ENCODE results near the gene NPTXR.

NPTXR gene

GRCh38 chr22:38843657-38844314 is at the start of gene NPTXR:
NPTXR (minus strand) TSS chr22:38844028.
- no peaks in the 10 kb centered on the region for H3K36me3 ChIP-seq (ENCODE audit: insufficient read depth, low read length)
- peak within 1 kb of the TSS; percentile 49 for H3K27ac ChIP-seq (ENCODE audit: low read depth, low read length)
- no peaks in the 10 kb centered on the region for H3K9me3 ChIP-seq (ENCODE audit: low read length)
- H3K4me3 ChIP-seq (ENCODE audit: low read depth in 1 of 2, low read length in 2 of 2): peak within 1 kb of the TSS; percentile 49 to 54
- peak within 1 kb of the TSS; percentile 33 for H3K9ac ChIP-seq (ENCODE audit: low read length)
- peaks cover 0 to 12% of the 10 kb centered on the region in 2 donors for H3K27me3 ChIP-seq (ENCODE audit: control insufficient read depth in 1 of 2, insufficient read depth in 2 of 2, low read length in 2 of 2)
- peaks cover 6% of the 10 kb centered on the region for H3K4me1 ChIP-seq (ENCODE audit: insufficient read depth, low read length)

DNA sequence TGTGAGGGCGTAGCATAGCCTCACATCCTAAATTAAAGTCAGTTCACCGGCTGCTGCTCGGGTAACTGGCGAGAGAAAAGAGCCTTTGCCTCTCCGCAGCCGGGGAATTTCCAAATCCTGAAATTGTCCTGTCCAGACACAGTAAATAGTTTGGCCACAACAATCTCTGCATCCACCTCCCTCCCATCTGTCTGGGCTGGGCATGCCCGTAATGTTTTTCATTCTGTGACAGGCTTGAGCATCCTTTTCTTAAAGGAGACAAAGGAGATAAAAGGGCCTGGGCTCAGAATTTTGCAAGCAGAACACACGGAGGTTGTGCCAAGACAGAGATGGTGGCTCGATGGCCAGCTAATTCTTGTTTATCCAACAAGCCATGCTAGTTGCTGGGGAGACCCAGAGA is 47.4 kb upstream of the NPTXR start:
- Histone ChIP-seq H3K27ac (ENCODE audit: low read depth, low read length) (no peak overlapping the region), H3K27me3 (ENCODE audit: control insufficient read depth in 1 of 2, insufficient read depth in 2 of 2, low read length in 2 of 2) (no peaks in the 10 kb centered on the region), H3K9me3 (ENCODE audit: low read length) (no peaks in the 10 kb centered on the region)

DNA sequence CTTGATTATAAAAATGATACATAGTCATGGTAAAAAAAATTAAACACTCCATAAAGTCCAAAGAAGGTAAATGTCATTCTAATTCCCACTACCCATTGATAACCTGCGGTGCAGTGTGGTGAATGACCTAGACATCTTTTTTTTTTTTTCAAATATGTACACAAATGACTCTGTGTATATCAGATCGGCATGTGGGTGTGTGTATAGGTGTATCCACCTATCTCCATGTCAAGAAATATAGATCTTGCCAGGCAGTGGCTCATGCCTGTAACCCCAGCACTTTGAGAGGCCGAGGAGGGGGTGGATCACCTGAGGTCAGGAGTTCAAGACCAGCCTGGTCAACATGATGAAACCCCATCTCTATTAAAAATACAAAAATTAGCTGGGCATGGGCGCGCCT is 46.5 kb upstream of the NPTXR start:
- no peaks in the 10 kb centered on the region for H3K36me3 ChIP-seq (ENCODE audit: insufficient read depth, low read length)
- no peaks in the 10 kb centered on the region for H3K9me3 ChIP-seq (ENCODE audit: low read length)
- H3K9ac ChIP-seq (ENCODE audit: low read length): no peak overlapping the region
- no peaks in the 10 kb centered on the region for H3K4me1 ChIP-seq (ENCODE audit: insufficient read depth, low read length)
- H3K27ac ChIP-seq (ENCODE audit: low read depth, low read length): no peak overlapping the region
- no peak overlapping the region for H3K4me3 ChIP-seq (ENCODE audit: low read depth in 1 of 2, low read length in 2 of 2)
- H3K27me3 ChIP-seq (ENCODE audit: control insufficient read depth in 1 of 2, insufficient read depth in 2 of 2, low read length in 2 of 2): no peaks in the 10 kb centered on the region

More for the DNA sequence above, 47.4 kb upstream of the NPTXR start:
- H3K4me3 ChIP-seq (ENCODE audit: low read depth in 1 of 2, low read length in 2 of 2): no peak overlapping the region
- no peaks in the 10 kb centered on the region for H3K36me3 ChIP-seq (ENCODE audit: insufficient read depth, low read length)
- H3K4me1 ChIP-seq (ENCODE audit: insufficient read depth, low read length): no peaks in the 10 kb centered on the region
- H3K9ac ChIP-seq (ENCODE audit: low read length): no peak overlapping the region

DNA sequence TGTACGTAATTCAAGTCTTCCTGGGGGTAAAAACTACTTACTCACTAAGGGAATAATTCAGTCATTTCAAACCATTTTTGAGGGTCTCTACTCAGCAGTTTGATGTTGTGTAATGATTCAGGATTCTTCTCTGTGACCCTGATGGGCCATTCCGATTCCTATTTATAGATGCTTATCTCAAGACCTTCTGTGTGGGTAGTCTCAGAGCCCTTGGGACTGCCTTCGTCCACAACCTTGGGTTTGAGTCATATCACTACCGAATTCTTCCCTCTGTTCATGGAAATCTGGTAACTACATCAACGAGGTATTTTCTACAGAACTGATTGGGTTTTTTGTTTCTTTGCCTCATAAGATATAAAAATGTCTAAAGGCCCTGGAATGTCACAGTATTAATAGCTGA is 42.5 kb upstream of the NPTXR start:
- Histone ChIP-seq H3K27ac (ENCODE audit: low read depth, low read length) (no peak overlapping the region), H3K9ac (ENCODE audit: low read length) (no peak overlapping the region), H3K36me3 (ENCODE audit: insufficient read depth, low read length) (no peaks in the 10 kb centered on the region), H3K4me3 (ENCODE audit: low read depth in 1 of 2, low read length in 2 of 2) (no peak overlapping the region), H3K9me3 (ENCODE audit: low read length) (no peaks in the 10 kb centered on the region), H3K4me1 (ENCODE audit: insufficient read depth, low read length) (peaks cover 17% of the 10 kb centered on the region), H3K27me3 (ENCODE audit: control insufficient read depth in 1 of 2, insufficient read depth in 2 of 2, low read length in 2 of 2) (no peaks in the 10 kb centered on the region)

DNA sequence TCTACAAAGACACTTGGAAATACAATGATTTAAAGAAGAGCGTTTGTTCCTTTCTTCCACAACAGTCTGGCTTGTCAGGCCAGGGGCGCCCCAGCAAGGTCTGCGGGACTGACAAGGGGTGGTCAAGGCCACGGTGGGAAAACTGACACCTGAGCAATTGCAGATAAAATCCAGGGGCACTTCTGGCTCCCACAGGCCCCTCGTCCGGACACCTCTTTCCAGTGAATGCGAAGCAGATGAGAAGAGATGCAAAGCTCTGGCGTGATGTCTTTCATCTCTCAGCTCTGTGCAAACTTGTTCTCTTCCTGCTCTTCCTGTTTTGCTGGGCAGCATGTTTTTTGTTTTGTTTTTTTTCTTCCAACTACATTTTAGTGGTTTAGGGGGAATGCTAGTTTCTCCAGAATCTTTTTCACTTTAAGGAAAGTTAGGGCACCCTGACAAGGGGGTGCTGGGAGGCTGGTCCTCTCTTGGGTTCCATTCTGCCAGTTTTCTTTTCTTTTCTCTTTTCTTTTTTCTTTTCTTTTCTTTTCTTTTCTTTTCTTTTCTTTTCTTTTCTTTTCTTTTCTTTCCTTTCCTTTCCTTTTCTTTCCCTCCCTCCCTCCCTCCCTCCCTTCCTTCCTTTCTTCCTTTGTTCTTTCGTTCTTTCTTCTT is 39.3 kb upstream of the NPTXR start:
- no peaks in the 10 kb centered on the region for H3K27me3 ChIP-seq (ENCODE audit: control insufficient read depth in 1 of 2, insufficient read depth in 2 of 2, low read length in 2 of 2)
- H3K9ac ChIP-seq (ENCODE audit: low read length): no peak overlapping the region
- no peaks in the 10 kb centered on the region for H3K36me3 ChIP-seq (ENCODE audit: insufficient read depth, low read length)
- no peaks in the 10 kb centered on the region for H3K9me3 ChIP-seq (ENCODE audit: low read length)
- peak overlapping the region; percentile 88 for H3K27ac ChIP-seq (ENCODE audit: low read depth, low read length)
- peaks cover 21% of the 10 kb centered on the region for H3K4me1 ChIP-seq (ENCODE audit: insufficient read depth, low read length)
- no peak overlapping the region for H3K4me3 ChIP-seq (ENCODE audit: low read depth in 1 of 2, low read length in 2 of 2)

- Histone ChIP-seq H3K9ac (ENCODE audit: low read length) (peak overlapping the region; percentile 7), H3K4me3 (ENCODE audit: low read depth in 1 of 2, low read length in 2 of 2) (peak overlapping the region; percentile 13 to 41), H3K27me3 (ENCODE audit: control insufficient read depth in 1 of 2, insufficient read depth in 2 of 2, low read length in 2 of 2) (no peaks in the 10 kb centered on the region)
These were observed 38.4 kb upstream of the NPTXR start for GRCh38 chr22:38881997-38882879.

DNA sequence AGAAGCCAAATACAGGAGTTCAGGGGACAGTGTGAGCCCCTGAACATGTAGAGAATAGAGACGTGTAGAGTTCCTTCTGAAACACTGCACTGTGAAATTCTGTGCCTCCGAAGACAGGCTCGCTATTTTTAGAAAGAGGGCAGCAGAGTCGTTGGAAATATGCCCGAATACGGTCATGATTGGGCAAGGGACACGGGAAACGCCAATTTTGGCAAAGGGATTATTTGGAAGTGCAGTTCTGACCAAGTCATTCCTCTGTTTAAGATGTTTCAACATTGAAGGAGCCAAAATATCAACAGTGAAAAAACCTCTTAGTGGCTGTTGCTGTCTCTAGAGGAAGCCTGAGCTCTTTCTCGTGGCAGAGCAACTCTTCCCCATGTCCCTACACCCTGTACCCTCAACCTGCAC is 37.6 kb upstream of the NPTXR start:
- peak overlapping the region; percentile 74 for H3K9ac ChIP-seq (ENCODE audit: low read length)
- H3K27ac ChIP-seq (ENCODE audit: low read depth, low read length): peak overlapping the region; percentile 88
- H3K4me3 ChIP-seq (ENCODE audit: low read depth in 1 of 2, low read length in 2 of 2): peak overlapping the region in 1 of 2 donors; percentile 41
- no peaks in the 10 kb centered on the region for H3K36me3 ChIP-seq (ENCODE audit: insufficient read depth, low read length)
- no peaks in the 10 kb centered on the region for H3K27me3 ChIP-seq (ENCODE audit: control insufficient read depth in 1 of 2, insufficient read depth in 2 of 2, low read length in 2 of 2)
- peaks cover 21% of the 10 kb centered on the region for H3K4me1 ChIP-seq (ENCODE audit: insufficient read depth, low read length)
- H3K9me3 ChIP-seq (ENCODE audit: low read length): no peaks in the 10 kb centered on the region

More at GRCh38 chr22:38881997-38882879, 38.4 kb upstream of the NPTXR start:
- Histone ChIP-seq H3K36me3 (ENCODE audit: insufficient read depth, low read length) (no peaks in the 10 kb centered on the region), H3K27ac (ENCODE audit: low read depth, low read length) (peak overlapping the region; percentile 88), H3K9me3 (ENCODE audit: low read length) (no peaks in the 10 kb centered on the region), H3K4me1 (ENCODE audit: insufficient read depth, low read length) (peaks cover 21% of the 10 kb centered on the region)

- peaks cover 21% of the 10 kb centered on the region for H3K4me1 ChIP-seq (ENCODE audit: insufficient read depth, low read length)
- no peak overlapping the region for H3K27ac ChIP-seq (ENCODE audit: low read depth, low read length)
- no peak overlapping the region for H3K4me3 ChIP-seq (ENCODE audit: low read depth in 1 of 2, low read length in 2 of 2)
- H3K9me3 ChIP-seq (ENCODE audit: low read length): no peaks in the 10 kb centered on the region
- H3K36me3 ChIP-seq (ENCODE audit: insufficient read depth, low read length): no peaks in the 10 kb centered on the region
- H3K9ac ChIP-seq (ENCODE audit: low read length): no peak overlapping the region
- no peaks in the 10 kb centered on the region for H3K27me3 ChIP-seq (ENCODE audit: control insufficient read depth in 1 of 2, insufficient read depth in 2 of 2, low read length in 2 of 2)
These were observed 36.1 kb upstream of the NPTXR start for GRCh38 chr22:38879961-38880360.

- Histone ChIP-seq H3K9ac (ENCODE audit: low read length) (no peak overlapping the region), H3K27me3 (ENCODE audit: control insufficient read depth in 1 of 2, insufficient read depth in 2 of 2, low read length in 2 of 2) (no peaks in the 10 kb centered on the region), H3K36me3 (ENCODE audit: insufficient read depth, low read length) (no peaks in the 10 kb centered on the region), H3K4me1 (ENCODE audit: insufficient read depth, low read length) (peaks cover 21% of the 10 kb centered on the region), H3K27ac (ENCODE audit: low read depth, low read length) (no peak overlapping the region), H3K9me3 (ENCODE audit: low read length) (no peaks in the 10 kb centered on the region), H3K4me3 (ENCODE audit: low read depth in 1 of 2, low read length in 2 of 2) (no peak overlapping the region)
These were observed 35.4 kb upstream of the NPTXR start for GRCh38 chr22:38879108-38879729.

- Histone ChIP-seq H3K36me3 (ENCODE audit: insufficient read depth, low read length) (no peaks in the 10 kb centered on the region), H3K9me3 (ENCODE audit: low read length) (no peaks in the 10 kb centered on the region), H3K4me1 (ENCODE audit: insufficient read depth, low read length) (peaks cover 29% of the 10 kb centered on the region), H3K9ac (ENCODE audit: low read length) (no peak overlapping the region), H3K27me3 (ENCODE audit: control insufficient read depth in 1 of 2, insufficient read depth in 2 of 2, low read length in 2 of 2) (no peaks in the 10 kb centered on the region), H3K27ac (ENCODE audit: low read depth, low read length) (no peak overlapping the region), H3K4me3 (ENCODE audit: low read depth in 1 of 2, low read length in 2 of 2) (no peak overlapping the region)
These were observed 34.2 kb upstream of the NPTXR start for GRCh38 chr22:38878001-38878400.

Measured in muscle layer of colon (tissue), 2 donors.